Kidney epithelial cell (primary cell): ENCODE measurements around the gene MAP3K14. TPM values are rescaled to one million over a fixed set of nuclear protein-coding genes. Genes with fewer than 3 reads are reported as not detected.

Source experiments
- DNase-seq: peaks from one replicate; pipeline ENCODE4 v3.0.0-alpha.2; 2010; ENCODE audit warnings: low read depth
- H3K27me3 ChIP-seq: 2 replicates; pipeline ENCODE4 v1.6.0; 2011; ENCODE audit warnings: low read length; ENCODE audit not compliant: control insufficient read depth, insufficient read depth
- H3K36me3 ChIP-seq: 2 replicates; pipeline ENCODE4 v1.5.1; 2011; ENCODE audit warnings: low read length; ENCODE audit not compliant: control insufficient read depth, insufficient read depth
- H3K4me3 ChIP-seq: 2 replicates; pipeline ENCODE4 v1.5.1; 2011; ENCODE audit warnings: low read depth, mild to moderate bottlenecking, control low read depth, low read length
- CTCF ChIP-seq: IDR thresholded peaks from 2 replicates; pipeline ENCODE4 v1.5.1; 2011; ENCODE audit warnings: mild to moderate bottlenecking, moderate library complexity, low read length, control low read depth, inconsistent platforms; ENCODE audit not compliant: insufficient read depth, poor library complexity, severe bottlenecking
- total RNA-seq: library from RNA; depleted of rRNA; stranded (reverse); fragments of >200 nt; gene quantifications from 2 replicates; pipeline ENCODE4 v1.2.3, GENCODE V29; 2015

MAP3K14 gene
- total RNA-seq, 1 donor from 2014 or later = 3.8 TPM

- Histone ChIP-seq H3K36me3 (peaks cover 2% of the 10 kb centered on the region), H3K27me3 (no peaks in the 10 kb centered on the region), H3K4me3 (peak overlapping the region; percentile 91)
- no peak for TF ChIP-seq CTCF
- no peak for DNase-seq
Measured at GRCh38 chr17:45313996-45314740, 2.7 kb downstream of the MAP3K14 start.

GRCh38 chr17:45313421-45313771 is 3.4 kb downstream of the MAP3K14 start:
- DNase-seq = no peak
- Histone ChIP-seq H3K4me3 (no peak overlapping the region), H3K36me3 (peaks cover 2% of the 10 kb centered on the region), H3K27me3 (no peaks in the 10 kb centered on the region)
- no peak for TF ChIP-seq CTCF

GRCh38 chr17:45312477-45313420 is 4.1 kb downstream of the MAP3K14 start:
- H3K27me3 ChIP-seq = no peaks in the 10 kb centered on the region
- peaks cover 2% of the 10 kb centered on the region for H3K36me3 ChIP-seq
- TF ChIP-seq CTCF = no peak
- no peak for DNase-seq
- no peak overlapping the region for H3K4me3 ChIP-seq

GRCh38 chr17:45311760-45312476 is 4.9 kb downstream of the MAP3K14 start:
- Histone ChIP-seq H3K27me3 (no peaks in the 10 kb centered on the region), H3K36me3 (peaks cover 2% of the 10 kb centered on the region), H3K4me3 (no peak overlapping the region)
- peak; percentile 87 for DNase-seq
- TF ChIP-seq CTCF = no peak

GRCh38 chr17:45311401-45311759 is 5.4 kb downstream of the MAP3K14 start:
- TF ChIP-seq CTCF = no peak
- H3K4me3 ChIP-seq = no peak overlapping the region
- H3K36me3 ChIP-seq = peaks cover 2% of the 10 kb centered on the region
- H3K27me3 ChIP-seq = no peaks in the 10 kb centered on the region
- no peak for DNase-seq
